Jurkat, Clone E6-1 (cell line): Measurements from ENCODE around the gene ASCL5.

ENCODE experiments used
- DNase-seq: peaks from one replicate; pipeline ENCODE4 v3.0.0-alpha.2; 2011; ENCODE audit warnings: low read depth, low spot score
- H3K4me3 ChIP-seq: 2 replicates; pipeline ENCODE4 v1.5.1; 2011; ENCODE audit warnings: mild to moderate bottlenecking, low read length, control low read depth, moderate library complexity

The ASCL5 gene

GRCh38 chr1:201154389-201155165, 27.6 kb upstream of the ASCL5 start, which contains the start of gene TMEM9:
Gene TMEM9 (minus strand): TSS chr1:201154474. CDS start chr1:201153923, 551 bp downstream.
- peak; percentile 93 for DNase-seq
- peak within 1 kb of the TSS; percentile 79 for H3K4me3 ChIP-seq

GRCh38 chr1:201153474-201154388, 26.7 kb upstream of the ASCL5 start:
- peak overlapping the region; percentile 79 for H3K4me3 ChIP-seq

GRCh38 chr1:201149400-201149799, 22.4 kb upstream of the ASCL5 start:
- H3K4me3 ChIP-seq: no peak overlapping the region
- DNase-seq: peak; percentile 19

More at GRCh38 chr1:201153474-201154388, 26.7 kb upstream of the ASCL5 start:
- no peak for DNase-seq

GRCh38 chr1:201147396-201148015, 20.5 kb upstream of the ASCL5 start:
- no peak for DNase-seq
- H3K4me3 ChIP-seq: no peak overlapping the region

- no peak for DNase-seq
- no peak overlapping the region for H3K4me3 ChIP-seq
Measured at GRCh38 chr1:201146626-201147390, 19.8 kb upstream of the ASCL5 start.

GRCh38 chr1:201145816-201146215, 18.8 kb upstream of the ASCL5 start:
- no peak overlapping the region for H3K4me3 ChIP-seq
- no peak for DNase-seq

- no peak for DNase-seq
- no peak overlapping the region for H3K4me3 ChIP-seq
Measured at GRCh38 chr1:201145132-201145531, 18.1 kb upstream of the ASCL5 start.

GRCh38 chr1:201144701-201145100, 17.7 kb upstream of the ASCL5 start:
- no peak overlapping the region for H3K4me3 ChIP-seq
- no peak for DNase-seq

- DNase-seq: no peak
- no peak overlapping the region for H3K4me3 ChIP-seq
Measured at GRCh38 chr1:201143726-201144635, 17.0 kb upstream of the ASCL5 start.

GRCh38 chr1:201142849-201143725, 16.1 kb upstream of the ASCL5 start:
- DNase-seq: no peak
- no peak overlapping the region for H3K4me3 ChIP-seq

- no peak overlapping the region for H3K4me3 ChIP-seq
- DNase-seq: no peak
Measured at GRCh38 chr1:201142011-201142848, 15.2 kb upstream of the ASCL5 start.

GRCh38 chr1:201141418-201141817, 14.4 kb upstream of the ASCL5 start:
- H3K4me3 ChIP-seq: no peak overlapping the region
- no peak for DNase-seq

GRCh38 chr1:201140941-201141260, 13.9 kb upstream of the ASCL5 start:
- H3K4me3 ChIP-seq: no peak overlapping the region
- DNase-seq: no peak

GRCh38 chr1:201140235-201140940, 13.4 kb upstream of the ASCL5 start:
- no peak for DNase-seq
- no peak overlapping the region for H3K4me3 ChIP-seq

- DNase-seq: no peak
- H3K4me3 ChIP-seq: no peak overlapping the region
Measured at GRCh38 chr1:201139756-201140155, 12.8 kb upstream of the ASCL5 start.

GRCh38 chr1:201139306-201139705, 12.3 kb upstream of the ASCL5 start:
- DNase-seq: no peak
- H3K4me3 ChIP-seq: no peak overlapping the region
